Stimulated activated CD8-positive, alpha-beta memory T cell treated with anti-CD3 and anti-CD28 coated beads, Interleukin-7, amount 100 ng/mL, for 24 hours (primary cell): ENCODE results near the gene KCNT2.
"Not testable (repeated sequence)": the region's sequence is repeated elsewhere in the genome, so short reads cannot be mapped to it uniquely, and the experiment has no call there.

ENCODE experiments used
- DNase-seq: peaks from one replicate; pipeline ENCODE4 v3.0.0-alpha.2; 2020; ENCODE audit warnings: low read depth

The KCNT2 gene

DNA sequence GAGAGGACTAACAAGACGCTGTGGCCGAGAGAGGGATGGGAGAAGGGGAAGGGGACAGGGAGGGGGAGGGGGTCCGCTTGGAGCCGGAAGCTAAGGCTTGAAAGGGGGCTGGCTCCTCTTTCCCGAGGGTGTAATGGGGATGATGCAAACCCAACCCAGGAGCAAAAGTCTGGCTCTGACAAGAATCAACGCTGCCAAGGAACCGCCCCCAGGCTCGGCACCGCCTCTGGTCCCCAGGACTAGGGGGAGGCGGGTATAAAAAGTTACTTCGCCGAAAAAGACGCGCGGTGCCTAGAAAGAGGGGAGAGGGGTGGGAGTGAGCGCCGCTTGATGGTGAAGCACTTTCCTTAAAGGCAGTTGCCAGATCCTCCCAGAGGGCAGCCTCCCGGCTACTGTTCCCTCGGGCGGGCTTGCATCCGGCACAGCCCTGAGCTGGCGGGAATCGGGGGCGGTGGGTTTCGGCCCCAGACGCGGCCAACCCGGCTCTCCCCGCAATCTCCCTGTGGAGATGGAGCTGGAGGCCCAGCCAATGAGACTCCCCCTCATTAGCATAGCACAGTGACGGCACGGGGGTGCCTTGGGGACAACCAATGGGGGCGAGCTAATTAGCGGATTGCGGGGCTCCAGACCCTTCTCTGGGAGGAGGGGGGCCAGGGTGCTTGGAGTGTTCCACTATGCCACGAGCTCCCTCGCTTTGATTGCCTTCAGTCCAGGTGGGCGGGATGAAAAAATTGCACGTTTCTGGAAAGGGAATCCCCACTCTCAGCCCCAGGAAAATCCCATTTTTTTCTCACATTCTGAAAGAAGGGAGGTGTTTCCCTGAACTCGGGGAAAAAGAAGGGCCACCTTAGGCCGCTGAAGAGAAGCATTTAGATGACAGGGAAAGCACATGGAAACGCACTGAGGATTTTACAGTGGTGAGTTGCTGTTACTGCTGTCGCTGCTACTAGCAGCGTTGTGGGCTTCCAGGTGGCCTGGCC lies at the start of gene KCNT2:
KCNT2 (minus strand) TSS at position 51 of the 980 bp plus-strand sequence. CDS start 131 bp downstream, outside the sequence.
- no peak for DNase-seq

DNA sequence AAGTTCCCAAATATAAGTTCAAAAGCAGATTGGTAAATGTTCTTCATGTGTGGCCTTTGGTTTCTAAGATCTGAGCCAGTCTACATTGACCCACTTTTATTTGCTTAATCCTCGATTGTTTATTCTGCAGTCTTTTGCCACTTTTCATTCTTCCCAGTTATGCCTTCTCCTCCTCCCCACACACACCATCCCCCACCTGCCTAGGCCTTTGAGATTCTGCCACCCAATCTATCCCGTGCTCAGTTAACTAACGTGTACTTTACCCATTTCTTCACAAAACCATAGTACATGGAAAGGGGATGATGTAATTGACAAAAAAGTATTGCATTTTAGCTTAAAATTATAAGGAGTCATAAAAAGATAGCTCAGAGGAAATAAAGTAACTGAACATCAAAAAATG lies 47.3 kb upstream of the KCNT2 start:
- no peak for DNase-seq

- DNase-seq, result no peak
Measured at GRCh38 chr1:196655071-196655470, 46.8 kb upstream of the KCNT2 start.

DNA sequence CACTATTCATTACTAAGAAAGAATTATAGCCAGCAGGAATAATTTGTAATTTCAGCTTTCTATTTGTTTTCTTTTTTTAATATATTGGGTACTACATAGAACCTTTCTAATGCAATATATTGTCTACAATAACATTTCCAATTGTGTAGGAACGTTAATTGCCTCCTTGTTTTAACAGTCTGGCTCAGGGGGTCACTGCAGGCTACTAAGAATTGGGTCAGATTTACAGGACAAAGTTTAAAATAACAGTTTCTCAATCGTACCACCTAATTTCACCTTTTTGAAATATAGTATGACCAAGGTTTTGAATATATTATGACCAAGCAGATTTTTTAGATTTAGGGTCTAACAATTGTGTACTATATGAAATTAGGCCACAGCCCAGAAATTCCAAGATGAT lies 46.0 kb upstream of the KCNT2 start:
- DNase-seq, result no peak

- no peak for DNase-seq
Measured at GRCh38 chr1:196651637-196652215, 43.5 kb upstream of the KCNT2 start, which contains the start of gene CFH. TSS of gene CFH (plus strand) at chr1:196652043. CDS start at chr1:196652118, 75 bp downstream.

DNA sequence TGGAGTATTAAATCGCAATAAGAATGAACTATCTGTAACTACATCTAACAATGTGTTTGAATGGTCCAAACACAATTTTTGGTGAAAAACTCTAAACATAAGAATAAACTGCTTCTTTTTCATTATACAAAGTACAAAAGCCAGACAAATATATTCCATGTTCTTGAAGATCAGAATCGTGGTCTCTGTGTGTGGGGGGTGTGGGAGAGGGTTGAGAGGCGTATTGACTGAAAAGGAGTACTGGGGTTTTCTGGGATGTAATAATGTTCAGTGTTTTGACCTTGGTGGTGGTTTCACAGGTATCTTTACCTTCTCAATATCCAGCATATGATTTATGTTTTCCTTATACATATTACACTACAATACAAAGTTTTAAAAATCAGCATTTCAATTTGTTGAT lies 42.8 kb upstream of the KCNT2 start:
- DNase-seq, result no peak

GRCh38 chr1:196650403-196650802 lies 42.2 kb upstream of the KCNT2 start:
- no peak for DNase-seq

DNA sequence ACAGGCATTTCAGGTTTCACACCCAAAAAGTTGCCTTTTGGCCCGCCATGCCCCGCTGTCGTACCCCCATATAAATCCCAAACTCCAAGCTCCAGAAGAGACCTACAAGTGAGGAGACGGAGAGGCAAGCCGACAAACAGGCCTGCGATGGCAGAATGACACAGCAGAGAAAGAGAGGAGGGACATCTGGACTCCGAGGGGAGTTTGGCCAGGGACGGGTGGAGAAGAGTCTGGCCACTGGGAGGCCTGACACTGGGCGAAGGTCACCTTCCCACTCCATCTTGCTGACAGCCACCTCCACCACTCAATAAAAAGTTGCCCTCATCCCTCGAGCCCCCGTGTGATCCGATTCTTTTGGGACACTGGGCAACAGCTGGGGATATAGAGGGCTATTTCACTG lies 41.8 kb upstream of the KCNT2 start:
- no peak for DNase-seq

DNA sequence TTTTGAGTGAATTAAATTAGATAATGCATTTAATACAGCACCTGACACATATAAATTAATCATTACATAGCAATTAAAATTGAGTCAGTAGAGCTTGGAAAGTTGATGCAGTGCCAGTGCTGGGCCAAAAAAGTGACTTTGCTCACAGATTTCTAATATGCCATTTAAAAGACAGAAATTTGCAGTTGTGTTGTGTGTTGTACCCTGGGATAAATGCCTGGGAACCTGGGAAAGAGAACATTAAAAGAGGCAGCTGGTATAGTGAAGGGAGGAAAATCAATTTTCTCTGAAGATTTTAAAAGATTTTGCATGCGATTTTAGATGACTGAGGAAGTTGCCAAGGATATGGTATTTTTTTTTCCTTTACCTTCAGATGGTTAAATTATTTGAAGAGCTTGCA lies 32.7 kb upstream of the KCNT2 start:
- no peak for DNase-seq

DNA sequence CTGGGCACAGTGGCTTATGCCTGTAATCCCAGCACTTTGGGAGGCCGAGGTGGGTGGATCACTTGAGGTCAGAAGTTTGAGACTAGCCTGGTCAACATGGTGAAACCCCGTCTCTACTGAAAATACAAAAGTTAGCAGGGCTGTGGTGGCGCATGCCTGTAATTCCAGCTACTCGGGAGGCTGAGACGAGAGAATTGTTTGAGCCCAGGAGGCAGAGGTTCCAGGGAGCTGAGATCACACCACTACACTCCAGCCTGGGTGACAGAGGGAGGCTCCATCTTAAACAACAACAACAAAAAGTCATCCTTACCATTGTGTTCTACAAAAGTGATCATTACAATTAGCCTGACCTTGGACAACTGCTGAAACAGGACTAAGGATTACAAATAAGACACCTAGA lies 31.1 kb upstream of the KCNT2 start:
- not testable (repeated sequence) for DNase-seq

GRCh38 chr1:196638466-196638865 lies 30.2 kb upstream of the KCNT2 start:
- no peak for DNase-seq

DNA sequence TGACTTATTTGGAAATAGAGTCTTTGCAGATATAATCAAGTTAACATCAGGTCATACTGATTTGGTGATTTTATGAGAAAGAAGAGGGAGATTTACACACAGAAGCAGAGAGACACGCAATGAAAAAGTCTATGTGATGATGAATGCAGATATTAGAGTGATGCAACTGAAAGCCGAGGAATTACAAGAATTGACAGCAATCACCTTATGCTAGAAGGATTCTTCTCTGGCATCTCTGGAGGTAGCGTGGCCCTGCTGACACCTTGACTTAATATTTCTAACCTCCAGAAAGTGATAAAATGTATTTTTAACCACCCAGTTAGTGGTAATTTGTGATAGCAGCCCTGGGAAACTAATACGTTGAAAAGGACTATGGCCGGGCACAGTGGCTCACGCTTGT lies 29.4 kb upstream of the KCNT2 start:
- DNase-seq, result no peak

DNA sequence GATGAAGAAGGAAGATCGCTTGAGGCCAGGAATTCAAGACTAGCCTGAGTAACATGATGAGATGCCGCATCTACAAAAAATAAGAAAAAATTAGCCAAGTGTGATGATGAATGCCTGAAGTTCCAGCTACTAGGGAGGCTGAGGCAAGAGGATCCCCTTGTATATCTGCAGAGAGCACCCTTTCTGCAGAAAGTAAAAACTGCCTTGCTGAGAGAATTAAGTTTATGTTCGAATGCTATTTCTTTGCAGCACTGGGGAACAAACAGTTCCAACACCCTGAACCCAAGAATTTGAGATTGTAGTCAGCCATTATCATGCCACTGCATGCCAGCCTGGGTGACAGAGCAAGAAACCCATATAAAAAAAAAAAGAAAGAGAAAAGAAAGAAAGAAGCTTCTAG lies 20.6 kb upstream of the KCNT2 start:
- no peak for DNase-seq

GRCh38 chr1:196623079-196623478 lies 14.8 kb upstream of the KCNT2 start:
- DNase-seq, result no peak

DNA sequence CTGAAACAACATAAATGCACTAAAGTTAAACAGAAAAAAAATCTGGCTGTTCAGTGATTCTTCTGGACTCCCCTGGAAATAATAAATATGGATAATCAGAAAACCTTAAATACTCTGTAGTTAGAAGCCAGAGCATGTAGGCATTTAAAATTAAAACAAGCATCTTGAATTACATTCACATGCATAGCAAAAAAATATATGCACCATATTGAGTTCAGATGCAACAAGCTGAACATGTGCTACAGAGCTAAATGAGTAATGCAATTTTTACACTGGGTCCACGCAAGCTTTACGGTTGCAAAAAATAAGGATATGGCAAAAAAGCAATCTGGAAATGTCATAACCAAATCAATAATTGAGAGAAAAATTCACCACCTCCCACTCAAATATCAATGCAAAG lies 11.5 kb upstream of the KCNT2 start:
- DNase-seq, result no peak

DNA sequence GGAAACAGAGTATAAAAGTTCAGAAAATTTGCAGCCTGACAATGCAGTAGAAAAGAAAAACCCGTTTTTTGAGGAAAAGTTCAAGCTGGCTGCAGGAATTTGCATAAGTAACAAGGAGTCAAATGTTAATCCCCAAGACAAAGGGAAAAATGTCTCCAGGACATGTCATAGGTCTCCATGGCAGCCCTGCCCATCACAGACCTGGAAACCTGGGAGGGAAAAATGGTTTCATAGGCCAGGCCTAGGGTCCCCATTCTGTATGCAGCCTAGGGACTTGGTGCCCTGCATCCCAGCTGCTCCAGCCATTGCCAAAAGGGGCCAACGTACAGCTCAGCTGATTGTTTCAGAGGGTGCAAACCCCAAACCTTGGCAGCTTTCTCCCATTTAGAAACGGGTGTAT lies 3.6 kb upstream of the KCNT2 start:
- no peak for DNase-seq

GRCh38 chr1:196609370-196609737 lies 1.1 kb upstream of the KCNT2 start:
- no peak for DNase-seq

GRCh38 chr1:196607981-196608380 lies 259 bp downstream of the KCNT2 start:
- DNase-seq, result no peak

DNA sequence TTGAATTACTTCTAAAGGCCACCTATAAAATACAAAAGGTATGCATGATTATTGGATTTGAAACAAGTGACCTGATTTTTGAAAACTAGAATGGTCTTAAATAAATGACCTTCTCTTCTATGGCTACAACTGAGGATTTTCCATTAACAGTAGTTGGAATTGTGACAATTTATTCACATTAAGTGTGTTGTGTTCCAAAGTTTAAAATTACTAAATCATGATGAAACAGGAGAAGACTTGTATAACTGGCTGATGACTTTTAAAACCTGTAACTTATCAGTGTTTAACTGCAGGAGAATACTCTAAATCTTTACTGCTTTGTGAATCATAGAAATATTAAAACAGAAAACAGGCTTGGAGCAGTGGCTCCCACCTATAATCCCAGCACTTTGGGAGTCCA lies 4.6 kb downstream of the KCNT2 start:
- DNase-seq, result no peak

- DNase-seq, result no peak
Measured at GRCh38 chr1:196598942-196599748, 9.1 kb downstream of the KCNT2 start.

- DNase-seq, result no peak
Measured at GRCh38 chr1:196594700-196595099, 13.5 kb downstream of the KCNT2 start.

DNA sequence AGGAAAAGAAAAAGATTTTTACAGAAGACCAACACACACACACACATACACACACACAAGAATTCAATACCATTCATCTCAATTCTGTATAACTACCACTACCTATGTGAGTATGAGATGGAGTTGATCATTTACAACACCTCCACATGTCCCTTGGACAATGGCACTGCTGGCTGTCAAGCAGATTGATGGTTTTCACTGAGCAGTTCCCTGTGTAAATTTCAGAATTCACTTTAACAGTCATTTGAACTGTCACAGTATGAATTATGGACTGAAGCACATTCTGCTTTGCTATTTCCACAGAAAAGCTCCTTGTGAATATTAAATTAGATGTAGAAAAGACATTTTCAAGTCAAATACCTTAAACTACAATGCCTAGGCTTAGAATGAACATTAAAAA lies 14.3 kb downstream of the KCNT2 start:
- DNase-seq, result no peak

GRCh38 chr1:196590959-196591358 lies 17.3 kb downstream of the KCNT2 start:
- DNase-seq, result no peak
